ENCODE results near the gene PLXNC1. TPM values are rescaled to one million over a fixed set of nuclear protein-coding genes. Genes with fewer than 3 reads are reported as not detected.

The PLXNC1 gene
- total and polyA plus RNA-seq, 9 of the 15 experiments (the other 6 are each of a cell fraction or from before 2014, with no cell fraction given), result 0.08 to 0.87 (median 0.28) TPM

DNA sequence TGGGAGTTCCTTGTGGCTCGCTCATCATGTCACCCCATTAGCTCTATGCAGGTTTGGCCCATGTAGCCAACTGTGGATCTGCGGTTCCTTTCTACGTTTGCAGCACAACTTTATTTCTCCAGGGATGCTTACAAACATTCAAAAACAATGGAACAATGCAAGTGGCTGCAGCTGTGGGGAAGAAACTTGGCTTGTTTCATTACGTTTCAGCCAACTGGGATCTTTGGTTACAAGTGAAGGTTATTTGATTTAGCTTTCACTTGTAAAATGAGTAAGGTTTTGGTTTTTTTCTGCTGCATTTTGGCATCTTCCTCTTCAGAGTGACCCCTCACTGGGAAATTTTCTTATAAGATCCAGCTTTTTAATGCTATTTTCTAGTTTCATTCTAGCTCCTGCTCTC, 105.9 kb downstream of the PLXNC1 start:
- Histone ChIP-seq H3K36me3 (ENCODE audit: control insufficient read depth, insufficient read depth, low read length) (no peaks in the 10 kb centered on the region), H3K4me2 (ENCODE audit: insufficient read depth, low read length) (no peak overlapping the region), H4K20me1 (replicated peaks; ENCODE audit: control insufficient read depth, insufficient read depth, low read length) (no peaks in the 10 kb centered on the region), H2AFZ (ENCODE audit: low read depth, low read length) (no peak overlapping the region), H3K4me1 (replicated peaks in 1 of 2; ENCODE audit: control insufficient read depth in 2 of 2, insufficient read depth in 2 of 2, low read length in 2 of 2) (no peaks in the 10 kb centered on the region), H3K9me3 (replicated peaks; ENCODE audit: control insufficient read depth, insufficient read depth, low read depth, low read length) (no peaks in the 10 kb centered on the region; the same call in 1 of the 2 replicates), H3K27me3 (ENCODE audit: control insufficient read depth in 2 of 2, insufficient read depth in 2 of 2, low read length in 2 of 2) (peaks cover 14 to 19% of the 10 kb centered on the region in 2 experiments; a peak in 4 of 5 replicates), H3K9ac (ENCODE audit: insufficient read depth in 1 of 2, low read depth in 2 of 2, low read length in 2 of 2) (no peak overlapping the region), H3K4me3 (no peak overlapping the region), H3K27ac (ENCODE audit: extremely low read depth, low read depth, low read length) (no peak overlapping the region), H3K9me1 (ENCODE audit: control insufficient read depth, insufficient read depth, low read length) (no peaks in the 10 kb centered on the region), H3K79me2 (ENCODE audit: control insufficient read depth, insufficient read depth, low read length) (no peaks in the 10 kb centered on the region)
- ChIA-PET POLR2A (interaction anchor here (0.8 to 1.2 kb wide), 2 partner anchors 8 to 10 kb away, joined by 3 to 4 read pairs; no protein-coding TSS in a partner anchor), CTCF (ENCODE audit: low intra/inter-chr PET ratio) (no interaction called here)
- in situ Hi-C loops (cut with MboI), result no loop called here
- DNase-seq (ENCODE audit: extremely low read depth in 1 of 4, low spot score in 3 of 4) (no peak), ATAC-seq (no peak), FAIRE-seq (no peak)
- 9% methylated on average over 4 of the region's 4 CpGs for WGBS (ENCODE audit: insufficient coverage, low coverage, missing lambda C conversion rate)
- intact Hi-C loops (cut with micrococcal nuclease), result no loop called here
- BruUV-seq (replicated peaks), result no TSS peak
- TF ChIP-seq HSF4 (CRISPR knock-in tag; IDR thresholded peaks at IDR 0.05; ENCODE audit: borderline replicate concordance), result no peak
- TF ChIP-seq NR1H2 (CRISPR knock-in tag; IDR thresholded peaks at IDR 0.05), result no peak
- TF ChIP-seq PML (IDR thresholded peaks at IDR 0.05; ENCODE audit: low read length), result no peak
- TF ChIP-seq, protein P1, sequence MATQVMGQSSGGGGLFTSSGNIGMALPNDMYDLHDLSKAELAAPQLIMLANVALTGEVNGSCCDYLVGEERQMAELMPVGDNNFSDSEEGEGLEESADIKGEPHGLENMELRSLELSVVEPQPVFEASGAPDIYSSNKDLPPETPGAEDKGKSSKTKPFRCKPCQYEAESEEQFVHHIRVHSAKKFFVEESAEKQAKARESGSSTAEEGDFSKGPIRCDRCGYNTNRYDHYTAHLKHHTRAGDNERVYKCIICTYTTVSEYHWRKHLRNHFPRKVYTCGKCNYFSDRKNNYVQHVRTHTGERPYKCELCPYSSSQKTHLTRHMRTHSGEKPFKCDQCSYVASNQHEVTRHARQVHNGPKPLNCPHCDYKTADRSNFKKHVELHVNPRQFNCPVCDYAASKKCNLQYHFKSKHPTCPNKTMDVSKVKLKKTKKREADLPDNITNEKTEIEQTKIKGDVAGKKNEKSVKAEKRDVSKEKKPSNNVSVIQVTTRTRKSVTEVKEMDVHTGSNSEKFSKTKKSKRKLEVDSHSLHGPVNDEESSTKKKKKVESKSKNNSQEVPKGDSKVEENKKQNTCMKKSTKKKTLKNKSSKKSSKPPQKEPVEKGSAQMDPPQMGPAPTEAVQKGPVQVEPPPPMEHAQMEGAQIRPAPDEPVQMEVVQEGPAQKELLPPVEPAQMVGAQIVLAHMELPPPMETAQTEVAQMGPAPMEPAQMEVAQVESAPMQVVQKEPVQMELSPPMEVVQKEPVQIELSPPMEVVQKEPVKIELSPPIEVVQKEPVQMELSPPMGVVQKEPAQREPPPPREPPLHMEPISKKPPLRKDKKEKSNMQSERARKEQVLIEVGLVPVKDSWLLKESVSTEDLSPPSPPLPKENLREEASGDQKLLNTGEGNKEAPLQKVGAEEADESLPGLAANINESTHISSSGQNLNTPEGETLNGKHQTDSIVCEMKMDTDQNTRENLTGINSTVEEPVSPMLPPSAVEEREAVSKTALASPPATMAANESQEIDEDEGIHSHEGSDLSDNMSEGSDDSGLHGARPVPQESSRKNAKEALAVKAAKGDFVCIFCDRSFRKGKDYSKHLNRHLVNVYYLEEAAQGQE (IDR thresholded peaks at IDR 0.05; ENCODE audit: borderline replicate concordance), result no peak
- TF ChIP-seq, protein P1 (CRISPR knock-in tag; IDR thresholded peaks at IDR 0.05; ENCODE audit: low read depth), result no peak
- TF ChIP-seq GTF2E2 (tag; IDR thresholded peaks at IDR 0.05), result no peak
- TF ChIP-seq EWSR1 (IDR thresholded peaks at IDR 0.05; ENCODE audit: borderline replicate concordance, low read depth, partially characterized antibody), result no peak
- TF ChIP-seq CREBBP (IDR thresholded peaks at IDR 0.05; ENCODE audit: low read depth, low read length), result no peak
- TF ChIP-seq NBN (IDR thresholded peaks at IDR 0.05; ENCODE audit: low read depth), result no peak
- TF ChIP-seq, protein P2, sequence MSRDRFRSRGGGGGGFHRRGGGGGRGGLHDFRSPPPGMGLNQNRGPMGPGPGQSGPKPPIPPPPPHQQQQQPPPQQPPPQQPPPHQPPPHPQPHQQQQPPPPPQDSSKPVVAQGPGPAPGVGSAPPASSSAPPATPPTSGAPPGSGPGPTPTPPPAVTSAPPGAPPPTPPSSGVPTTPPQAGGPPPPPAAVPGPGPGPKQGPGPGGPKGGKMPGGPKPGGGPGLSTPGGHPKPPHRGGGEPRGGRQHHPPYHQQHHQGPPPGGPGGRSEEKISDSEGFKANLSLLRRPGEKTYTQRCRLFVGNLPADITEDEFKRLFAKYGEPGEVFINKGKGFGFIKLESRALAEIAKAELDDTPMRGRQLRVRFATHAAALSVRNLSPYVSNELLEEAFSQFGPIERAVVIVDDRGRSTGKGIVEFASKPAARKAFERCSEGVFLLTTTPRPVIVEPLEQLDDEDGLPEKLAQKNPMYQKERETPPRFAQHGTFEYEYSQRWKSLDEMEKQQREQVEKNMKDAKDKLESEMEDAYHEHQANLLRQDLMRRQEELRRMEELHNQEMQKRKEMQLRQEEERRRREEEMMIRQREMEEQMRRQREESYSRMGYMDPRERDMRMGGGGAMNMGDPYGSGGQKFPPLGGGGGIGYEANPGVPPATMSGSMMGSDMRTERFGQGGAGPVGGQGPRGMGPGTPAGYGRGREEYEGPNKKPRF (IDR thresholded peaks at IDR 0.05; ENCODE audit: low read depth, low read length), result no peak
- TF ChIP-seq HDAC6 (IDR thresholded peaks at IDR 0.05; ENCODE audit: low read depth, low read length), result no peak
- no peak for TF ChIP-seq ZC3H4 (CRISPR knock-in tag; IDR thresholded peaks at IDR 0.05; ENCODE audit: borderline replicate concordance)
- TF ChIP-seq NFIC (IDR thresholded peaks at IDR 0.05), result no peak
- TF ChIP-seq ZNF133 (CRISPR knock-in tag; IDR thresholded peaks at IDR 0.05), result no peak
- TF ChIP-seq ARID2 (IDR thresholded peaks at IDR 0.05), result no peak

Measured in K562 (cell line).